Jurkat, Clone E6-1 (cell line): ENCODE results near the gene PTGER4.
A peak's percentile ranks its signal among the peaks of the same experiment; 100 is the strongest.

Experiments
- DNase-seq: peaks from one replicate; pipeline ENCODE4 v3.0.0-alpha.2; 2011; ENCODE audit warnings: low read depth, low spot score
- H3K4me3 ChIP-seq: 2 replicates; pipeline ENCODE4 v1.5.1; 2011; ENCODE audit warnings: mild to moderate bottlenecking, low read length, control low read depth, moderate library complexity

The PTGER4 gene

GRCh38 chr5:40666657-40667056 lies 13.1 kb upstream of the PTGER4 start:
- no peak for DNase-seq
- H3K4me3 ChIP-seq, result no peak overlapping the region

GRCh38 chr5:40667161-40667663 lies 12.5 kb upstream of the PTGER4 start:
- DNase-seq, result no peak

GRCh38 chr5:40669606-40670390 lies 9.9 kb upstream of the PTGER4 start:
- peak overlapping the region; percentile 6 for H3K4me3 ChIP-seq
- DNase-seq, result no peak

More at GRCh38 chr5:40667161-40667663, 12.5 kb upstream of the PTGER4 start:
- H3K4me3 ChIP-seq, result no peak overlapping the region

GRCh38 chr5:40672425-40672824 lies 7.3 kb upstream of the PTGER4 start:
- no peak overlapping the region for H3K4me3 ChIP-seq
- no peak for DNase-seq

GRCh38 chr5:40674661-40675235 lies 5.0 kb upstream of the PTGER4 start:
- no peak overlapping the region for H3K4me3 ChIP-seq
- no peak for DNase-seq

GRCh38 chr5:40675396-40676133 lies 4.2 kb upstream of the PTGER4 start:
- DNase-seq, result peak; percentile 89

GRCh38 chr5:40676613-40677343 lies 2.9 kb upstream of the PTGER4 start:
- DNase-seq, result no peak
- H3K4me3 ChIP-seq, result peak overlapping the region; percentile 67

More at GRCh38 chr5:40675396-40676133, 4.2 kb upstream of the PTGER4 start:
- H3K4me3 ChIP-seq, result peak overlapping the region; percentile 15

- no peak for DNase-seq
- peak overlapping the region; percentile 67 for H3K4me3 ChIP-seq
Measured at GRCh38 chr5:40677456-40677855, 2.3 kb upstream of the PTGER4 start.

- DNase-seq, result peak; percentile 70
- H3K4me3 ChIP-seq, result peak overlapping the region; percentile 67
Measured at GRCh38 chr5:40678026-40678425, 1.7 kb upstream of the PTGER4 start.

GRCh38 chr5:40678460-40679147 lies 1.1 kb upstream of the PTGER4 start:
- peak overlapping the region; percentile 67 for H3K4me3 ChIP-seq
- DNase-seq, result no peak

- peak; percentile 97 for DNase-seq
- peak overlapping the region; percentile 87 for H3K4me3 ChIP-seq
Measured at GRCh38 chr5:40679148-40679912, 385 bp upstream of the PTGER4 start.

- H3K4me3 ChIP-seq, result peak overlapping the region; percentile 87
- no peak for DNase-seq
Measured at GRCh38 chr5:40680741-40681362, 1.1 kb downstream of the PTGER4 start.

- DNase-seq, result no peak
- peak overlapping the region; percentile 87 for H3K4me3 ChIP-seq
Measured at GRCh38 chr5:40681363-40682153, 1.8 kb downstream of the PTGER4 start.

- peak overlapping the region; percentile 87 for H3K4me3 ChIP-seq
- no peak for DNase-seq
Measured at GRCh38 chr5:40682154-40683017, 2.7 kb downstream of the PTGER4 start.

- peak overlapping the region; percentile 87 for H3K4me3 ChIP-seq
- DNase-seq, result no peak
Measured at GRCh38 chr5:40683305-40683704, 3.6 kb downstream of the PTGER4 start.

- H3K4me3 ChIP-seq, result no peak overlapping the region
- DNase-seq, result no peak
Measured at GRCh38 chr5:40685193-40685592, 5.5 kb downstream of the PTGER4 start.
